PFSK-1 (cell line): ENCODE measurements around the gene RNF8.

Source experiments
- TAF1 ChIP-seq: IDR thresholded peaks from 2 replicates; pipeline ENCODE4 v1.6.1; 2012; ENCODE audit warnings: low read length, control low read depth, borderline replicate concordance; ENCODE audit not compliant: insufficient read depth
- TF ChIP-seq, protein P1 (sequence below), 2 experiments: IDR thresholded peaks; 2 replicates each; pipeline versions ENCODE4 v1.6.1 to v1.8.0; 2011 to 2012; ENCODE audit warnings: low read depth in 2 of 2, low read length in 2 of 2, control low read depth in 1 of 2, inconsistent platforms in 1 of 2, mild to moderate bottlenecking in 1 of 2, moderate library complexity in 1 of 2; ENCODE audit not compliant: insufficient read depth in 1 of 2

DNA sequence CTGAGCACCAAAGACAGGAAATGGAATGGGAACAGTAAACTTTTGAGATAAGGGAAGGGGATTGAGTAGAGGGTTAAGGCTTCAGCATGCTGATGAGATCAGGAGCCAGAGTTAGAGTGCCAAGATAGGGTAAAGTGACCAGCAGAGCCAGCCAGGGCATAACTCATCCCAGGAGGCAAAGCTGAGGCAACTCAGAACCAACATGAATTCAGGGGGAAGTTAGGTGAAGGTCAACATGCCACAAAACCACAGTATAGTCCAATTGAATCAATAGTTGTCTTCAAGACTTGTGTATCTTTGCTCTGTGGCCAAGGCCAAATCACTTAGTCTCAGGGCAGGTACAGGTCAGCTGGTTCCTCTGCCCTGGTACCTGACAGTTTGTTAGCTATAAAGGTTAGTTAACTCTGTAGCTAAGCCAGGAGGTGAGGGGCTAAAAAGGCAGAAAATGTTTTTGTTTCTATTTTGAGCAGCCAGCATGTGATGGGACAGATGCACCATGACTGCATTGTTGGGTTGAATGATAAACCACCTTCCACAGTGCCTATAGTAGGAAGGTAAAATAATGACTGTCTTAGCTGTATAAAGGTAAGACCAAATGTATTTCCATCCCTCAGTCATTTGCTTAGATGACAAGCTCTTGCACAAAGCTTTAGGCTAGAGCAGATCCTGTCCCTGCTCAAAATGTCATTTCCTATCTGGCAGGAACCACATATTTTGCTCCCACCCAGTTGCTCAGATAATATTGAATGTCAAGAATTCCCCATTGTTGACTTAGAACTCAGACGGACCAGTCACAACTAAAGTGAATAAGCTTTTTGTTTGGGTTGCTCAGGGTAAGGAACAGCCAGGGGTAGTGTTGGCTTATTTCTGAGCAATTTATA is 15.8 kb downstream of the RNF8 start:
- no peak for TF ChIP-seq TAF1
- TF ChIP-seq, protein P1, sequence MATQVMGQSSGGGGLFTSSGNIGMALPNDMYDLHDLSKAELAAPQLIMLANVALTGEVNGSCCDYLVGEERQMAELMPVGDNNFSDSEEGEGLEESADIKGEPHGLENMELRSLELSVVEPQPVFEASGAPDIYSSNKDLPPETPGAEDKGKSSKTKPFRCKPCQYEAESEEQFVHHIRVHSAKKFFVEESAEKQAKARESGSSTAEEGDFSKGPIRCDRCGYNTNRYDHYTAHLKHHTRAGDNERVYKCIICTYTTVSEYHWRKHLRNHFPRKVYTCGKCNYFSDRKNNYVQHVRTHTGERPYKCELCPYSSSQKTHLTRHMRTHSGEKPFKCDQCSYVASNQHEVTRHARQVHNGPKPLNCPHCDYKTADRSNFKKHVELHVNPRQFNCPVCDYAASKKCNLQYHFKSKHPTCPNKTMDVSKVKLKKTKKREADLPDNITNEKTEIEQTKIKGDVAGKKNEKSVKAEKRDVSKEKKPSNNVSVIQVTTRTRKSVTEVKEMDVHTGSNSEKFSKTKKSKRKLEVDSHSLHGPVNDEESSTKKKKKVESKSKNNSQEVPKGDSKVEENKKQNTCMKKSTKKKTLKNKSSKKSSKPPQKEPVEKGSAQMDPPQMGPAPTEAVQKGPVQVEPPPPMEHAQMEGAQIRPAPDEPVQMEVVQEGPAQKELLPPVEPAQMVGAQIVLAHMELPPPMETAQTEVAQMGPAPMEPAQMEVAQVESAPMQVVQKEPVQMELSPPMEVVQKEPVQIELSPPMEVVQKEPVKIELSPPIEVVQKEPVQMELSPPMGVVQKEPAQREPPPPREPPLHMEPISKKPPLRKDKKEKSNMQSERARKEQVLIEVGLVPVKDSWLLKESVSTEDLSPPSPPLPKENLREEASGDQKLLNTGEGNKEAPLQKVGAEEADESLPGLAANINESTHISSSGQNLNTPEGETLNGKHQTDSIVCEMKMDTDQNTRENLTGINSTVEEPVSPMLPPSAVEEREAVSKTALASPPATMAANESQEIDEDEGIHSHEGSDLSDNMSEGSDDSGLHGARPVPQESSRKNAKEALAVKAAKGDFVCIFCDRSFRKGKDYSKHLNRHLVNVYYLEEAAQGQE (IDR thresholded peaks at IDR 0.05; ENCODE audit: insufficient read depth in 1 of 2, low read depth in 2 of 2, low read length in 2 of 2) = no peak
